ENCODE data around the gene AGBL4.

AGBL4 gene

DNA sequence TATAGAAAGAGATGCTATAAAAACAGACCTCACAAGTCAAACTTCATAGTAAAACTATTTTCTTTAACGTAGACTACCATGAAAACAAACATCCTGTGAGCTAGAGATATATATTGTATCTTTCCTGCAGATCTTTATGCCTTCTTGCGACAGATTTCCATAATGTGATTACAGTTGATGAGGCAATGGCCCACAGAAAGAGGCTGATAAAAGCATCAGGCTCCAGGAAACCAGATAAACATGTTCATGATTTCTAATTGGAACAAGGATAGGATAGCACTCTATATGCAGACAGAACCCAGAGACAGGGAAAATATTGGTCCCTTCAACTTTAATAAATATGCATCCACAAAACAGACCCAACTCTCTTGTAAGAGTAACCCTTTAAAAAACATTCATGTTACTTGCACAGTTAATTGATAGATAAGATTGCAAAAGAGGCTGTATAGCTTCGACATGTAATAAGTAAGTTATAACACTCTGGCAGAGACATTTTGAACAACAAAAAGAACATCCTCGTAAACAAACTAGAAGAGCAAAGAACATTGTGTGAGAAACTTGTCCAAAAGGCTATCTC is 329.4 kb downstream of the AGBL4 start:
- DNase-seq (ENCODE audit: low read depth), result no peak

DNA sequence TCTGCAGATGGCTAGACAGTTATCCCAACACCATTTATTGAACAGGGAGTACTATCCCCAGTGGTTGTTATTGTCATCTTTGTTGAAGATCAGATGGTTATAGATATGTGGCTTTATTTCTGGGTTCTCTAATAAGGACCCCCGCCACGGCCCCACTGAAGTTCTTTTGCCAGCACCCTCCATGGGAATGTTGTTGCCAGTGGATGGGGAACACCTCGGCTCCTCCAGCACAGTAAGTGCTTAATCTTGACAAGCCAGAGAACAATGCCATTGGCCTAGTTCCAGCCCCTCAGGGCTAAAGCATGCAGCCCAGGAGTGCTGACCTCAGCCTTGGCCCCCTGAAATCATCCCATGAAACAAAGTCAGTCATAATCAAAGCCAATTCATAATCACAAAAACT is 337.6 kb downstream of the AGBL4 start:
- DNase-seq (ENCODE audit: low read depth), result no peak

DNA sequence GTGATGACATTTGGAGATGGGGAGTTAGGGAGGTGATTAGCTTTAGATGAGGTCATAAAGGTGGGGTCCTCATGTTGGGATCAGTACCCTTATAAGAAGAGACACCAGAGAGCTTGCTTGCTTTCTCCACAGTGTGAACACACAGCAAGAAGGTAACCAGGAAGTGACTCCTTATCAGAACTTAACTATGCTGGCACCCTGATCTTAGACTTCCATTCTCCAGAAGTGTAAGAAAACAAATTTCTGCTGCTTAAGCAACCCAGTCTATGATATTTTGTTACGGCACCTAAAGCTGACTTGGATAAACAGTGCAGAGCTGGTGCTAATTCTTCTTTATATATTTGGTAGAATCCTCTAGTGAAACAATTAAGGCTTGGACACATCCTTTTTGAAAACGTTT is 346.0 kb downstream of the AGBL4 start:
- DNase-seq (ENCODE audit: low read depth), result no peak

GRCh38 chr1:49651136-49651535 is 372.6 kb downstream of the AGBL4 start:
- no peak for DNase-seq (ENCODE audit: low read depth)

GRCh38 chr1:49630156-49630555 is 393.6 kb downstream of the AGBL4 start:
- DNase-seq (ENCODE audit: low read depth), result no peak

DNA sequence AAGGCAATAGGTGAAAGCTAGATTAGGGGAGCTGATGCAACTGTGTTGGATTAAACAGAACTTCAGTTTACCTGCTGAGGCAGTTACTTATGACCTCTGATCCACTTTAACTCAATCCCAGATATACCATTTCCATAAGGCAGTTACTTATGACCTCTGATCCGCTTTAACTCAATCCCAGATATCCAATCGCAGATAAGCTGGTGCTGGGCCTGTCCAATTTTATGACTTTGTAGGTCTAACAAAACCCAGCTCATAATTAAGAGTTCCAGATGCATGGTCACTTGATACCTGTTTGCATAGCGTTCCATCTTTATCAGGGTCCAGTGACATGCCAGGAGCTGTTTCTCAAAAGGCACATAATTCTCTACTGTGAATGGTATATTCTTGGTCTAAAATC is 396.0 kb downstream of the AGBL4 start:
- no peak for DNase-seq (ENCODE audit: low read depth)

DNA sequence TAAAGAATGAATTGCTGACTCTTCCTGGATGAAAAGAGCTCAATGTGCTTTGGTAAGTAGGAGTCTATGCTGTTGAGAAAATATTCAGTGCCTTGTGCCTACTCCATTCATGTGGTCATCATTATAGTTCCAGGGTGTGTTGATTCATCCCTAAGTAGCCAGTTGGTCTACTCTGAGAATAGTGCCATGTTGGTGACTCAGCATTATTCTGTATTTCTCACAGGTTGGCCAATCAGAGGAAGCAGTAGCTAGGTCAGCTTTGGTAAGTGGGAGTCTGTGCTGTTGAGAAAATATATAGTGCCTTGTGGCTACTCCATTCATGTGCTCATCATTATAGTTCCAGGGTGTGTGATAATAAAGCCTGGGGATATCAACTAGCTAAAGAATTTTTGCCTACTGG is 397.3 kb downstream of the AGBL4 start:
- DNase-seq (ENCODE audit: low read depth), result no peak

DNA sequence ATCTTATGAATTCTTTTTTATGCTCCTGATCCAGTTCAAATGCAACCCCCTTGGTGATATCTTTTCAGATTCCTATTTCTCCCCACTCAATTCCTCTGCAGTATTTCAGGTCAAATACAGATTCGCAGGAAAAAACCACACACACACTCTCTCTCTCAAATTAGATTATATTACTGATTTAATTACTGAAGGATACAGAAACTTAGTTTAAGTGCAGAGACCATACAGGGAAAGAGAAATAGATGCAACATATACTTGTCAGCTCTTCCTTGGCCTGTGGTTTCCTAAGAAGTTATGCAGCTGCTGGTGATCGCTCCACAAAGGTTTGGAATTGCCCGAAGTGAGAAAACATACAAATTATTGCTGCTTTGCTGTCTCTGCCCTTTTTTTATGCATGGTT is 400.9 kb downstream of the AGBL4 start:
- DNase-seq (ENCODE audit: low read depth), result no peak

DNA sequence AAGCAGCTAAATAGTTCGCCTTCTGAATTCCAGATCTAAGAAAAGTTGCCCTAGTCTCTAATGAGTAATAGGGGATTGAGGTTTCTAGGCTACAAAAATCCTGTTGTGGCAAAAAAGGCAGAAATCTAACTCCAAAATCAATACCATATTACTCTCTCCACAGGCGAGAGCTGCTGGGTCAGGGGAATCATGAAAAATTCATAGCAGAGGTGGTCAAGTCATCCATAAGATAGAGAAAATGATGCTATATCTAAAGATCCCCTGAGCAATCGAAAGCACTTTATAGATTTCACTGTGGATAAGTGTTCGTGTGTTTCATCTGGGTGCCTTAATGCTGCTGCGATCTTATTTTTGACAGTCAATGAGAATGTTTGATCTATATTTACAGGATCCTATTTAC is 417.7 kb downstream of the AGBL4 start:
- DNase-seq (ENCODE audit: low read depth), result no peak

- no peak for DNase-seq (ENCODE audit: low read depth)
These were observed 426.3 kb downstream of the AGBL4 start for GRCh38 chr1:49597436-49597835.

DNA sequence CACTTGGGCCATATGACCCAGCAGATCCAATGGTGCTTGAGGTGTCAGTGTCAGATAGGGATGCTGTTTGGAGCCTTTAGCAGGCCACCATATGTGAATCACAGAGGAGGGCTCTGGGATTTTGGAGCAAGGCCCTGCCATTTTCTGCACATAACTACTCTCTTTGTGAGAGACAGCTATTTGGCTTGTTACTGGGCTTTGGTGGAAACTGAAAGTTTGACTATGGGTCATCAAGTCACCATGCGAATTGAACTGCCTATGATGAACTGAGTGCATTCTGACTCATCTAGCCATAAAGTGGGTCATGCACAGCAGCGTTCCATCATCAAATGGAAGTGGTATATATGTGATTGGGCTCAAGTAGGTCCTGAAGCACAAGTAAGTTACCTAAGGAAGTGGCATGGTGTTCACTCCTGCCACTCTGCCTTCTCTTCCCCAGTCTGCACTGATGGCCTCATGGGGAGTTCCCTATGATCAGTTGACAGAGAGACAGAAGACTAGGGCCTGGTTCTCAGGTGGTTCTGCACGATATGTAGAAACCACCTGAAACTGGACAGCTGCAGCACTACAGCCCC is 447.3 kb downstream of the AGBL4 start:
- no peak for DNase-seq (ENCODE audit: low read depth)

DNA sequence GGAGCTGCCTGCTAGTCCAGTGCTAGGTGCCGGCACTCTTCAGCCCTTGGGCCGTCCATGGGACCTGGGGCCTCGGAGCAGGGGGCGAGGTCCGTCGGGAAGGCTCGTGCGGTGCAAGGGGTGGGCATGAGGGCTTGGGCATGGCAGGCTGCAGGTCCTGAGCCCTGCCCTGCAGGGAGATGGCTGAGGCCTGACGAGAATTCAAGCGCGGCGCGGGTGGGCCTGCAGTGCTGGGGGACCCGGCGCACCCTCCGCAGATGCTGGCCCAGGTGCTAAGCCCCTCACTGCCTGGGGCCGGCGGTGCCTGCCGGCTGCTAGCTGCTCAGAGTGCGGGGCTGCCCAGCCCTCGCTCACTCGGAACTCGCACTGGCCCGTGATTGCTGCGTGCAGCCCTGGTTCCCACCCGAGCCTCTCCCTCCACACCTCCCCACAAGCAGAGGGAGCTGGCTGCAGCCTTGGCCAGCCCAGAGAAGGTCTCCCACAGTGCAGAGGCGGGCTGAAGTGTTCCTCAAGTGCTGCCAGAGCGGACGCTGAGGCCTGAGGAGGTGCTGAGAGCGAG is 467.0 kb downstream of the AGBL4 start:
- no peak for DNase-seq (ENCODE audit: low read depth)

DNA sequence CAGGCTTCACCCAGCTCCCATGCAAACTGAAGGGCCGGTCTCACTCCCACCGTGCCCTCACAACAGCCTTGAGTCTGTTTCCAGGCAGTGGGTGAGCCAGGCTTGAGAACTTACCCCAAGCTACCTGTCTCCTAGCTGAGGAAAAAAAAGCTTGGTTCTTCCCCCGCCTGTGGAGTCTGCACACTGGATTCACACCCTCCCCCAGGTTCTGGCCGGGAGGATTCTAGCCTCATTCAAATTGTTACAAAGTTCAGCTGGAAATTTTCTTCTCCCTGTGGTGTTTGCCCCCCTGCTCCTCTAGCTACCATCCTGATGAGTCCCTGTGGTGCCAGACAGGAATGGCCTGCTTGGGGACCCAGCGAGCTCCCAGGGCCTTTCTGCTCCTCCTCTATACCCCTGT is 471.7 kb downstream of the AGBL4 start:
- no peak for DNase-seq (ENCODE audit: low read depth)

DNA sequence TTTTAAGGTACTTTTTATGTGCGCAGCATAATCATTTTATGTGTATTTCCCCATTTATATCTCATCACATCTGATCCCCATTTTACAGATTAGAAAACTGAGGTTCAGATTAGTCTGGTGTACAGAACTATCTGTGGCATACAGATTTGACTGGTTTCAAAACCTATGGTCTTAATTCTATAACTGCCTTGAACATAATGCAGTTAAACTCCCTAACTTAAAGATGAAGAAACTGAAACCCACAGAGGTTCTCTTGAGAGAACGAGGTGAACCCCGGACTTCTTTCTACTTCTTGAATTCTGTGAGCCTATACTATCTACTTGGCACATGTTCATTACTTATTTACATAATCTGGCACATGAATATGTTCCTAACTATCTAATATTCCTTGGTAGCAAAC is 479.1 kb downstream of the AGBL4 start:
- no peak for DNase-seq (ENCODE audit: low read depth)

GRCh38 chr1:49541096-49541752 is 482.5 kb downstream of the AGBL4 start:
- no peak for DNase-seq (ENCODE audit: low read depth)

- DNase-seq (ENCODE audit: low read depth), result no peak
These were observed 496.0 kb downstream of the AGBL4 start for GRCh38 chr1:49527606-49528305.

DNA sequence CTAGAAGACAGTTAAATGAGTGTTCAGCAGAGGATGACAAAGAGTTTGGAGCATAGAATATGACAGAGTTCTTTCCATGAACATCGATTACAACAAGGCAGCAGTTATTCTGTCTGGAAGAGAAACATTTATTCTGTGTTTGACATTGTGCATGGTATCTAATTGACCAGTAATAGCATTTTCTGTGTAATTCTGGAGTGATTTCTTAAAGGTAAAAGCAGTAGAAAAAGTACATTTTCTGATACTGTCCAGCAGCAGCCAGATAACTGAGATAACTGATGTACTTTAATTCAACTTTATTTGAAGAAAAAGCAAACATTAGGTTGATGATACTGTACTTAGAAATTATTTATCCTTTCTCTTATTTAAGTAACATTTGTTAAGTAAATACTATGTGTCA is 497.1 kb downstream of the AGBL4 start:
- DNase-seq (ENCODE audit: low read depth), result no peak

DNA sequence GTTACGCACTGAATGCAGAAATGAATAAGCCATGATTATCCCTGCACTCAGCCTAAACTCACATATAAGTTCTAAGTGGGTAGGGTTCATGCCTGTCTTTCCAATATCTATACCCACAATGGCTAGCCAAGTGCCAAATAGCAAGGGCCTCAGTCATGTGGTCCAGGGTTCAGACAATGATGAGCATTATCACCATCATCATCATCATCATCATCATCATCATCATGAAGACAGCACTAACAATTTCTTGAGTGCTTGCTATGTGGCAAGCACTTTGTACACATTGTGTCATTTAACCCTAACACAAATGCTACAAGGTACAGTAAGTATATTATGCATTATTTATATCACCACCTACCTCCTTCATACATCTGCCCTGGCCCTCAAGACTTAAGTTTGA is 500.0 kb downstream of the AGBL4 start:
- DNase-seq (ENCODE audit: low read depth), result no peak

GRCh38 chr1:49466961-49467360 is 556.8 kb downstream of the AGBL4 start:
- DNase-seq (ENCODE audit: low read depth), result no peak

GRCh38 chr1:49465486-49466185 is 558.1 kb downstream of the AGBL4 start:
- DNase-seq (ENCODE audit: low read depth), result no peak

GRCh38 chr1:49448200-49448599 is 575.6 kb downstream of the AGBL4 start:
- no peak for DNase-seq (ENCODE audit: low read depth)

- DNase-seq (ENCODE audit: low read depth), result no peak
These were observed 586.9 kb downstream of the AGBL4 start for GRCh38 chr1:49436865-49437264.
